CD4-positive, CD25-positive, alpha-beta regulatory T cell (primary cell): ENCODE data around the gene ARRB1. TPM values are rescaled to one million over a fixed set of nuclear protein-coding genes. Genes with fewer than 3 reads are reported as not detected.
A peak's percentile ranks its signal among the peaks of the same experiment; 100 is the strongest.

Experiments used
- ATAC-seq, 2 donors: fragments of 150-1000 bp; cut with Tn5 transposase; one replicate each; pipeline ENCODE4 v1.10.0; 2021; ENCODE audit warnings: low read depth in 2 of 2, moderate number of reproducible peaks in 2 of 2, moderate library complexity in 1 of 2
- DNase-seq, 3 donors: peaks; one replicate each; pipeline versions ENCODE4 v3.0.0 to v3.0.0-alpha.2; 2012 to 2022; ENCODE audit warnings: mixed read lengths in 1 of 3
- H3K27ac ChIP-seq: one replicate; pipeline ENCODE4 v1.7.0; 2013; ENCODE audit warnings: mild to moderate bottlenecking, low read length; ENCODE audit not compliant: insufficient read depth, poor library complexity, severe bottlenecking
- H3K27me3 ChIP-seq: one replicate; pipeline ENCODE4 v1.7.0; 2013; ENCODE audit warnings: low read length; ENCODE audit not compliant: control insufficient read depth, insufficient read depth
- H3K36me3 ChIP-seq: one replicate; pipeline ENCODE4 v1.7.0; 2013; ENCODE audit warnings: mild to moderate bottlenecking, low read length, moderate library complexity; ENCODE audit not compliant: control insufficient read depth, insufficient read depth
- H3K4me1 ChIP-seq: 2 replicates; pipeline ENCODE4 v1.7.0; 2013; ENCODE audit warnings: mild to moderate bottlenecking, low read length; ENCODE audit not compliant: insufficient read depth, control insufficient read depth, poor library complexity, severe bottlenecking
- H3K4me3 ChIP-seq: one replicate; pipeline ENCODE4 v1.7.0; 2013; ENCODE audit warnings: low read depth, mild to moderate bottlenecking, low read length, moderate library complexity
- H3K9me3 ChIP-seq, 2 experiments: 1 replicate in 1 of 2; 2 replicates in 1 of 2; pipeline ENCODE4 v1.7.0; 2013; ENCODE audit warnings: low read length in 2 of 2, mild to moderate bottlenecking in 1 of 2, moderate library complexity in 1 of 2; ENCODE audit not compliant: control insufficient read depth in 2 of 2
- H3K27ac Mint-ChIP-seq, 3 donors: one replicate each; pipeline ENCODE4 v1.8.0; 2020 to 2022; ENCODE audit warnings: mild to moderate bottlenecking in 3 of 3, mixed read lengths in 3 of 3, moderate library complexity in 2 of 3
- H3K27me3 Mint-ChIP-seq: one replicate; pipeline ENCODE4 v1.8.0; 2022; ENCODE audit warnings: mild to moderate bottlenecking, mixed read lengths
- H3K36me3 Mint-ChIP-seq: one replicate; pipeline ENCODE4 v1.8.0; 2020; ENCODE audit warnings: mixed read lengths
- H3K4me1 Mint-ChIP-seq, 4 donors: one replicate each; pipeline ENCODE4 v1.8.0; 2020 to 2022; ENCODE audit warnings: mixed read lengths in 4 of 4, mild to moderate bottlenecking in 1 of 4
- H3K4me3 Mint-ChIP-seq, 4 donors: one replicate each; pipeline ENCODE4 v1.8.0; 2020 to 2022; ENCODE audit warnings: mild to moderate bottlenecking in 4 of 4, mixed read lengths in 4 of 4, moderate library complexity in 3 of 4
- H3K9me3 Mint-ChIP-seq, 7 donors: one replicate each; pipeline ENCODE4 v1.8.0; 2020 to 2022; ENCODE audit warnings: mixed read lengths in 7 of 7, mild to moderate bottlenecking in 3 of 7, moderate library complexity in 2 of 7
- polyA plus RNA-seq, 4 donors: library from polyadenylated mRNA; unstranded; fragments of 300-500 nt; fragmentation: Illumina TruSeq; gene quantifications; one replicate each; pipeline ENCODE4 v1.2.3, GENCODE V29; 2021
- total RNA-seq: library from RNA; stranded (reverse); gene quantifications from one replicate; pipeline ENCODE4 v1.2.3, GENCODE V29; 2022

The ARRB1 gene
- total and polyA plus RNA-seq, 5 donors from 2014 or later = 5.1 to 36.1 (median 6.5) TPM

- Histone ChIP-seq H3K36me3 (no peaks in the 10 kb centered on the region), H3K9me3 (no peaks in the 10 kb centered on the region), H3K27ac (peak overlapping the region; percentile 87), H3K4me1 (peaks cover 40% of the 10 kb centered on the region), H3K27me3 (no peaks in the 10 kb centered on the region), H3K4me3 (peak overlapping the region; percentile 20)
- Mint-ChIP-seq H3K4me1 (peaks cover 13 to 76% (median 45%) of the 10 kb centered on the region in 4 donors), H3K9me3 (no peaks in the 10 kb centered on the region), H3K4me3 (peak overlapping the region; percentile 88 to 99 (median 93)), H3K27ac (peak overlapping the region; percentile 91 to 96 (median 93)), H3K36me3 (no peaks in the 10 kb centered on the region), H3K27me3 (no peaks in the 10 kb centered on the region)
- DNase-seq (peak in 2 of 3 donors; percentile 52 to 66), ATAC-seq (peak; percentile 18 to 40)
These were observed 519 bp downstream of the ARRB1 start for GRCh38 chr11:75350743-75351540.

GRCh38 chr11:75350122-75350742 lies 1.2 kb downstream of the ARRB1 start:
- H3K4me3 ChIP-seq = peak overlapping the region; percentile 19
- DNase-seq (no peak), ATAC-seq (no peak)
- H3K27me3 ChIP-seq = no peaks in the 10 kb centered on the region
- no peaks in the 10 kb centered on the region for H3K36me3 Mint-ChIP-seq
- peak overlapping the region; percentile 88 to 99 (median 93) for H3K4me3 Mint-ChIP-seq
- H3K4me1 Mint-ChIP-seq = peaks cover 13 to 79% (median 47%) of the 10 kb centered on the region in 4 donors
- H3K9me3 ChIP-seq = no peaks in the 10 kb centered on the region
- peaks cover 47% of the 10 kb centered on the region for H3K4me1 ChIP-seq
- no peaks in the 10 kb centered on the region for H3K27me3 Mint-ChIP-seq
- no peaks in the 10 kb centered on the region for H3K36me3 ChIP-seq
- no peaks in the 10 kb centered on the region for H3K9me3 Mint-ChIP-seq
- peak overlapping the region; percentile 87 for H3K27ac ChIP-seq
- H3K27ac Mint-ChIP-seq = peak overlapping the region; percentile 91 to 96 (median 96)

GRCh38 chr11:75349521-75350116 lies 1.8 kb downstream of the ARRB1 start:
- Mint-ChIP-seq H3K27ac (peak overlapping the region; percentile 91 to 96 (median 96)), H3K27me3 (no peaks in the 10 kb centered on the region), H3K36me3 (no peaks in the 10 kb centered on the region), H3K4me1 (peaks cover 13 to 85% (median 49%) of the 10 kb centered on the region in 4 donors), H3K4me3 (peak overlapping the region; percentile 88 to 99 (median 93)), H3K9me3 (no peaks in the 10 kb centered on the region)
- Histone ChIP-seq H3K9me3 (no peaks in the 10 kb centered on the region), H3K27me3 (no peaks in the 10 kb centered on the region), H3K36me3 (no peaks in the 10 kb centered on the region), H3K4me3 (peak overlapping the region; percentile 19), H3K4me1 (peaks cover 52% of the 10 kb centered on the region), H3K27ac (peak overlapping the region; percentile 87)
- no peak for DNase-seq
- ATAC-seq = no peak

GRCh38 chr11:75347781-75348566 lies 3.5 kb downstream of the ARRB1 start:
- Mint-ChIP-seq H3K4me3 (peak overlapping the region in 2 of 4 donors; percentile 1 to 99), H3K36me3 (no peaks in the 10 kb centered on the region), H3K9me3 (no peaks in the 10 kb centered on the region), H3K27ac (peak overlapping the region; percentile 42 to 87 (median 55)), H3K4me1 (peaks cover 14 to 90% (median 51%) of the 10 kb centered on the region in 4 donors), H3K27me3 (no peaks in the 10 kb centered on the region)
- Histone ChIP-seq H3K4me3 (no peak overlapping the region), H3K27ac (peak overlapping the region; percentile 6), H3K27me3 (no peaks in the 10 kb centered on the region), H3K9me3 (no peaks in the 10 kb centered on the region), H3K36me3 (no peaks in the 10 kb centered on the region), H3K4me1 (peaks cover 51% of the 10 kb centered on the region)
- ATAC-seq = no peak
- DNase-seq = no peak

GRCh38 chr11:75346912-75347647 lies 4.4 kb downstream of the ARRB1 start:
- Histone ChIP-seq H3K27ac (peak overlapping the region; percentile 15), H3K27me3 (no peaks in the 10 kb centered on the region), H3K4me1 (peaks cover 42% of the 10 kb centered on the region), H3K36me3 (no peaks in the 10 kb centered on the region), H3K4me3 (no peak overlapping the region), H3K9me3 (no peaks in the 10 kb centered on the region)
- no peaks in the 10 kb centered on the region for H3K9me3 Mint-ChIP-seq
- H3K27ac Mint-ChIP-seq = peak overlapping the region; percentile 3 to 94 (median 89)
- H3K4me1 Mint-ChIP-seq = peaks cover 8 to 91% (median 52%) of the 10 kb centered on the region in 4 donors
- DNase-seq (no peak), ATAC-seq (no peak)
- H3K36me3 Mint-ChIP-seq = no peaks in the 10 kb centered on the region
- H3K4me3 Mint-ChIP-seq = peak overlapping the region in 2 of 4 donors; percentile 40 to 43
- no peaks in the 10 kb centered on the region for H3K27me3 Mint-ChIP-seq

DNA sequence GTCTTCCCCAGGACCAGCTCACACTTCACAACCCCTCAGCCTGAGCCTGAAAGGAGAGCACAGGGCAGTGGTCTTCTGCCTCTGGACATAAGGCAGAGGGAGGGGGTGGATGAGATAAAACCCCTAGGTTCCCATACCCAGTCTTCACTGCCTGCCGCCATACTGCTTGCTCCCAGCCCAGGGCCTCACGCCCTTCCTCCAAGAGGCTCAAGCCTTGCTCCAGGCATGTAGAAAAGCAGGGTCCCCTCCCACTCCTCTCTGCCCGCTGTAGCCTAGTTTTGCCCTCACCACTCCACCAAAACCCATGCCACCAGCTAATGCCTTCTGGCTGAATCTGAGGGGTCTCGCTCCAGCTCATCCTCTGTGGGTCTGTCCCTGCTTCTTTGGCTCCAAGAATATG lies 5.2 kb downstream of the ARRB1 start:
- Histone ChIP-seq H3K27me3 (no peaks in the 10 kb centered on the region), H3K36me3 (no peaks in the 10 kb centered on the region), H3K4me1 (peaks cover 48% of the 10 kb centered on the region), H3K4me3 (no peak overlapping the region), H3K27ac (peak overlapping the region; percentile 9), H3K9me3 (no peaks in the 10 kb centered on the region)
- DNase-seq = no peak
- H3K36me3 Mint-ChIP-seq = no peaks in the 10 kb centered on the region
- peak overlapping the region in 3 of 4 donors; percentile 22 to 38 (median 24) for H3K4me3 Mint-ChIP-seq
- ATAC-seq = no peak
- peaks cover 8 to 95% (median 58%) of the 10 kb centered on the region in 4 donors for H3K4me1 Mint-ChIP-seq
- peak overlapping the region; percentile 89 to 94 (median 94) for H3K27ac Mint-ChIP-seq
- no peaks in the 10 kb centered on the region for H3K27me3 Mint-ChIP-seq
- H3K9me3 Mint-ChIP-seq = no peaks in the 10 kb centered on the region
